Hematopoietic multipotent progenitor cell treated with erythropoietin and hydrocortisone succinate and interleukin-3 and kit ligand, for 8 days (in vitro differentiated cells): Measurements from ENCODE around the gene ALOXE3.
A peak's percentile ranks its signal among the peaks of the same experiment; 100 is the strongest.
"Not testable (repeated sequence)": the region's sequence is repeated elsewhere in the genome, so short reads cannot be mapped to it uniquely, and the experiment has no call there.

Experiments
- DNase-seq: peaks from one replicate; pipeline ENCODE4 v3.0.0-alpha.2; 2015

ALOXE3 gene

DNA sequence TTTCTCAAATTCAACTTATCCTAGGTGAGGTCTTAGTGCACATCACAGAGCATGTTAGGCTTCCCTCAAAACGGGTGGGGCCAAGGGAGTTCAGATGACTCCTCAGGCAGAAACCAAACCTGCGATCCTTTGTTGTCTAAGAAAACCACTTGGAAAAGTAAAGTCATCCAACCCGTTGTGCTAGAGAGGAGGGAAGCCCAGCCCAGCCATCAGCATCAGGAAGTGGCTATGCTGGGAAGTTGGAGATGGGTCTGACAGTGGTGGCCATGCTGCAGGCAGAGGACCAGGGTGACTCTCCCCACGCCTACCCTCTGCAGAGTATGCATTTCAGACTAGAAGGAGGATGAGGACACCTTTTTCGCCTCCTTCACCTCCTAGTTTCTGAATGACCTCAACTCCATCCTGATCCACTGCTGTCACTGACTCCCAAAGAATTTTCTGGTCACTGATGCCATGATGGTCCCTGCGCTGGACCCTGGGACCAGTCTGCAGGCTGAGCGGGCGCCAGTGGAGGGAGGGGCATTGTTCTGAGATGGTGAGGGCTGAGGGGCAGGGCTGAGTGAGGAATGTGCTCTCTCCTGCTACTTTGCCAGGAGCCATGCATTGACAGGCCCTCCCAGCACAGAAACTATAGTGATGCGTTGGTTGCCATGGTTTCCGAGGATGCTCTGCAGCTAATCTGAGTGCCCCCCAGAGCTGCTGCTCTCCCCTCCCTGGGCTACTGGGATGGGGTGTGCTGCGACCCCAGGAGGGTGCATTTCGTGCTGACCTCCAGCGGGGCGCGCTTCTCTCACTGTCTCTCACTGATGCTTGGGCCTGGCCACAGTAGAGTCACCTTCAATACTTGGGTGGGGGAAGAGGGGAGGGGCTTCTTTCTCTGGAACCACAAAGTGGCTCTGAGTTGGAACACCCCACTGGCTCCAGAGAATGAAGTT is 51.2 kb downstream of the ALOXE3 start:
- DNase-seq: no peak

DNA sequence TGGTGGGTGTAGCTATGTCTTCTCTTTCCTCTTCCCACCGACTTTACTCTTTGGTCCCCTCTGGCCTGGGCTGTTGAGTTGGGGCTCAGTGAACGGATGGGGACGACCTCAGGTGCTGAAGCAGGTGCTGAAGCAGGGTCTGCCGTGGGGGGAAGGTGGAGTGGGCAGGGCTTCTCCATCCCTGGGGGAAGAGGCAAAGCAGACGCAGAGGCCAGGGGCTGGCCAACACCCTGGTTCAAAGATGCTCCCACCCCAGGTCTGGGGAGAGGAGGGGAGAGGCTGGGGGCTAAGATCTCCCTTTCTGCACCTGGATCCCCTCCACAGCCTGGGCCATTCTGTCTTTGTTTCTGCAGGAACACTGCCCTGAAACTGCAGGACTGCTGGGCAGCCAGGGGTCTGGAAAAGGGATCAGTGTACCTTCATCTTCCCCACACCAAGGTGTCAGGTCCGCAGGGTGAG is 53.7 kb downstream of the ALOXE3 start:
- DNase-seq: no peak

DNA sequence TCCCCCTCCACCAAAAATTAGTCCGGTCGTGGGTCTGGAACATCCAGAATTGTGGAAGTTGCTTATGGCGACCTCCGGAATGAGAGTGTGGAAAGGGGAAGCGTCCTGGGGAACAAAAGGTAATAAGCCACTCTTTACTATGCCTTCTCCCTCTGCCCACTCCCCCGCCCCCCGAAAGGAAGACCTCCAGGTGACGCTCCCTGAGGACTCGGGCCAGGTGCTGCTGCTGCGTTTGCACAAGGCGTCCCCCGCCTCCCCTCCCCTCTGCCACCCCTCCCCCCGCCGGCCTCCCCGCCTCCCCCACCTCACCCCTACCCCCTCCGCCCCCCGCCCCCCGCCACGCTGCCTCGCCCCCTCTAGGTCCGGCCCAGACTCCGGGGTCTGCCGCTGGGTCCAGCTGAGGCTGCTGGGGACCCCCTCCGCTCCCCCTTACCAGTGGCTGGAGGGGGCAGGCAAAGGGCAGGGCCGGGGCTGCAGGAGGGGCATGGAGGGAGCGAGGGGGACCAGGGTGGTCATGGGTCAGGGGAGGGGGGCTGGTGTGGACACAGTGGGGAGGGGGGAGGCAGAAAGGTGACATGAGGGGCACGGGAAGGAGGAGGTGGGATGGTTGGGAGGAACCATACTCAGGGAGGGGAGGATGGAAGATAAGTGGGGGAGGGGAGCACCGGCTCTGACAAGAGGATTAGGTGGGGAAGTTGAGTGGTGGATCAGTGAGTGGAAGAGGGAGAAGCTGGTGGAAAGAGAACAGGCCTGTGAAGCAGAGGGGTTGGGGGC is 54.4 kb downstream of the ALOXE3 start:
- DNase-seq: peak; percentile 32

DNA sequence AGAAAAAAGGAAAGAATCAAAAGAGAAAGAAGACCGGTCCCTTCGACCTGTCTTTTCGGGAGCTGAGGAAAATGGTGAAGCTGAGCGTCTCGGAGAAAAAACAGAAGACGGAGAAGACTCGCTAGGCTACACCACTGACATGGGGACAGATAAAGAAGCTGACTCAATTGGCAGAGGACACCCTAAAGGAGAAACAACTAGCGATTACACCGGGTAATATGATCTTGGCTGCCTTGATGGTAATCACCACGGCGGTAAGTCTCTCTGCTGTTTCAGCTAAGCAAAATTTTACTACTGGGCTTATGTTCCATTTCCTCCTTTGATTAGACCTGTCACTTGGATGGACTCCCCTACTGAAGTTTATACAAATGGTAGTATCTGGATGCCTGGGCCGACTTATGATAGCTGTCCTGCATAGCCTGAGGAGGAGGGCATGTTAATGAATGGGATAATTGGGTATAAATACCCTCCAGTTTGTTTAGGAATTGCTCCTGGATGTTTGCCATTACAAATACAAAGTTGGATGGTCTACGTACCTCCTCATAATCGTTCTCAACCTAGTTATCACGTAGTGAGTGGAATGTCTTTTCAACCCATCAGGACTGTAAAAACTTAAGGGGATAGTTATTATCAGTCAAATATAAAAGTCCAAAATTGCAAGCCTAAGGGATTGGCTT is 55.4 kb downstream of the ALOXE3 start:
- DNase-seq: peak; percentile 81

DNA sequence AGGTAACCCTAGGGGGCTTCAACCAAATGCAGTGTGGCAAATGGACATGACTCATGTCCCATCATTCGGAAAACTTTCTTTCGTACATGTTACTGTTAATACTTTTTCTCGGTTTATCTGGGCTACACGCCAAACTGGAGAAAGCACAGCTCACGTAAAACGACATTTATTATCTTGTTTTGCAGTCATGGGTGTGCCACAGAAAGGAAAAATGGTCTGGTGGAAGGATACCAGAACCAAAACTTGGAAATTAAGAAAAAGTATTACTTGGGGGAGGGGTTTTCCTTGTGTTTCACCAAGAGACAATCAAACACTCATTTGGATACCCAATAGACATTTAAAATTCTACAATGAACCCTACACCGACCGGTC is 55.9 kb downstream of the ALOXE3 start:
- DNase-seq: peak; percentile 97

DNA sequence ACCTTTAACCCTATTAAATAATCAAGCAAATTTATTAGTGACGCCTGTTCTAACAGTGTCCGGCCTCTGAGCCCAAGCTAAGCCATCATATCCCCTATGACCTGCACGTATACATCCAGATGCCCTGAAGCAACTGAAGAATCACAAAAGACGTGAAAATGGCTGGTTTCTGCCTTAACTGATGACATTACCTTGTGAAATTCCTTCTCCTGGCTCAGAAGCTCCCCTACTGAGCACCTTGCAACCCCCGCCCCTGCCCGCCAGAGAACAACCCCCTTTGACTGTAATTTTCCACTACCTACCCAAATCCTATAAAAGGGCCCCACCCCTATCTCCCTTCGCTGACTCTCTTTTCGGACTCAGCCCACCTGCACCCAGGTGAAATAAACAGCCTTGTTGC is 56.5 kb downstream of the ALOXE3 start:
- not testable (repeated sequence) for DNase-seq

DNA sequence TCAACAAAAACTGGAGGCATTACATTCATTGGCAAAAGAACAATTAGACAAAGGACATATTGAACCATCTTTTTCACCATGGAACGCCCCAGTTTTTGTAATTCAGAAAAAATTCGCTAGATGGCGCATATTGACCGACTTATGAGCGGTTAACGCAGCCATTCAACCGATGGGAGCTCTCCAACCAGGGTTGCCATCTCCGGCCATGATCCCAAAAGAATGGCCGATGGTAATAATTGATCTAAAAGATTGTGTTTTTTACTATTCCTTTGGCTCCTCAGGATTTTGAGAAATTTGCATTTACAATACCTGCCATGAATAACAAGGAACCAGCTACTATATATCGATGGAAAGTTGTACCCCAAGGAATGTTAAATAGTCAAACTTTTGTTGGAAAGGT is 58.0 kb downstream of the ALOXE3 start:
- peak; percentile 91 for DNase-seq

DNA sequence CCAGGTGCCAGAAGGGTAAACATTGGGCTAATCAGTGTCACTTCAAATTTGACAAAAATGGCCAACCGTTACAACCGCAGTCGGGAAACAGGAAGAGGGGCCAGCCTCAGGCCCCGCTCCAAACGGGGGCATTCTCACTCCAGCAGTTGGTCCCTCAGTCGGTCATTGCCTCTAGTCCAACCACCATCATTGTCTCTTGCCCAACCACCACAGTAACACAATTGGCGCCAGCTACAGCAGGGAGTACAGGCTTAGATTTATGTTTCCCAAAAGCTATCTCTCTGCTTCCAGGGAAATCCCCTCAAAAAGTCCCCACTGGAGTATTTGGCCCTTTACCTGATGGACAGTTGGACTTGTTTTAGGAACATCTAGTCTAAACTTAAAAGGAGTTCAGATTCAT is 59.2 kb downstream of the ALOXE3 start:
- no peak for DNase-seq

DNA sequence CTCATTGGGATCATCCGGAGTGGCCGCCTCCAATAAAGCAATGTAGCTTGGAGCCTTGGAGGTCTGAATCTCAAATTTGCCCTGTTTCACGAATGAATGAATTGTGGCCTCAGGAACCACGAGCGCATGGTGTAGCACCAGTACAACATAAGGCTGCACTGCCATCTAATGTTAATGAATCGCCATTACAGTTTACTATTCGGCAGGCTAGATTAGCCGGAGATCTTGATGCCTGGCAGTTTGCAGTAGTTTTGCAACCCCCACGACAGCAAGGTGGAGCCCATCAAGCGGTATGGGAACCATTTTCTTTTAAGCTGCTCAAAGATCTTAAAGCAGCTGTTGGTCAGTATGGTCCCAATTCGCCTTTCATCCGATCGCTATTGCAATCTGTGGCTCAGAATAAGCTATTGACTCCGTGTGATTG is 60.6 kb downstream of the ALOXE3 start:
- peak; percentile 90 for DNase-seq

DNA sequence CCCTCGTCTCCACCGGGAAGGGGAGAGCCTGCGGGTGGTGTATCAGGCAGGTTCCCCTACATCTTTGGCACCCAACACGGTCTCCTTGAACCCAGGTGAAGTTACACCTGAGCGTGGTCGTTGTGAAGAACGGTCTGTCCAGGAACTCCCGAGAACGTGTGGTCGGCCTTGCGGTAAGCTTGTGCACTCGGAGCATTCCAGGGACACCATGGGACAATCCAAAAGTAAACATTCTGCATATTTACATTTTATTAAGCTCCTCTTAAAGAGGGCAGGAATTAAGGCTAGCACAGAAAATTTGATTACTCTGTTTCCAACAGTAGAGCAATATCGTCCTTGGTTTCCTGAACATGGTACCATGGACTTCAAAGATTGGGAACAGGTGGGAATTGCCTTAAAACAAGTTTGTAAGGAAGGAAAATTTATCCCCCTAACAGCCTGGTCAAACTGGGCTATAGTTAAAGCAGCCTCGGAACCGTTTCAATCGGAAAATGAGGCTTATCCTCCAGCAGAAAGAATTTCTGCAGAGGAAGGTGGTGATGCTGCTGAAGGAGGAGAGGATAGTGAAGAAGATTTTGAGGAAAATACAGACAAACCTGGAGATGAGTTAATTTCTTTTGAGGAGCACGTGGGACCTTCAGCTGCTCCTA is 61.2 kb downstream of the ALOXE3 start:
- no peak for DNase-seq

DNA sequence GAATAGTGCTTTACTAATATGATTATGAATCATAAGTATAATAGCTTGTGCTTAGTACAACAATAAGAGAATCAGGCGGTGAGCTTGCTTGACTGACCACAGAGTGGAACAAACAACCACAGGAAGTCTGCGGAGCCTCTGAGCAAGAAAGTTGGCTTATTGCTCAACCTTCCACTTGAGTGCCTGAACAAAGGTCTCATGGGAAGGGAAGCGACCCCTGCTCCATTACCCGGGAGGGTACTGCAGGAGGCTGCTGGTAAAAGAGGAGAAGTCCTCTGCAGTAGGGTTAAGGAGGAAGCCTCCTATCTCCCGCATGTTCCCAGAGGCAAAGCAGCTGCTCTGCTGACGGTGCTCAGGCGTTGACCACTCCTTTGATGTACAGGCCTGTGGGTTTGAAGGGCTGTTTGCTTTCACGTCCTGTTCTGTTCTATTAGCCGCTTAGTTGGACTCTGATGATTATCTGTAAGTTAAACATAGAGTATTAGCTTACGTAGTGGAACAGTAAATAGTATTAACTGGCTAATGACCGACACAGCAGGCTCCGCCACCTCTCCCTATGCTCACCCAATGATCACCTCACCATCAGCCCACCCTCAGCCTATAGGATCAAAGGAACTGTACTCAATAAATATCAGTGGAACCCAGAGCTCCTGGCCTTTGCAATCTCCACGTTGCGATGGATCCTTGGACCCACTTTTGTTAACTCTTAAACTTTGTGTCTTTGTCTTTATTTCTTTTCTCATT is 61.9 kb downstream of the ALOXE3 start:
- DNase-seq: peak; percentile 42

DNA sequence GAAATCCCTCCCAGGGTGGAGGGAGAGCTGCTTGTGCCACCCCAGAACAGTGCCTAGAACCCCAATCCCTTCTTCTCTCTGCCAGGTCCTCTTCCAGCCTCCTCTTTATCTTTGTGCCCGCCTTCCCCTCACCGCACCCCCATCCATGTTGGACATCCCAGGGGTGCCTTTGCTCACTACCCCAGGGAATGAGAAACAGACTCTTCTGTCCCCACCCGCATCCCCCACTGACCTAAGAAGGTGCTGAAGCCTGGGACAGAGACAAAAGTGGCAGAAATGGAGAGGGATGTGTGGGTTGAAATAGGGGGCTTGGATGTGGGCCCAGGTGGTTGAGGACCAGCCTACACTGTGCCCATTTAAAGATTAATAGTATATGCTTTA is 62.5 kb downstream of the ALOXE3 start:
- DNase-seq: no peak

DNA sequence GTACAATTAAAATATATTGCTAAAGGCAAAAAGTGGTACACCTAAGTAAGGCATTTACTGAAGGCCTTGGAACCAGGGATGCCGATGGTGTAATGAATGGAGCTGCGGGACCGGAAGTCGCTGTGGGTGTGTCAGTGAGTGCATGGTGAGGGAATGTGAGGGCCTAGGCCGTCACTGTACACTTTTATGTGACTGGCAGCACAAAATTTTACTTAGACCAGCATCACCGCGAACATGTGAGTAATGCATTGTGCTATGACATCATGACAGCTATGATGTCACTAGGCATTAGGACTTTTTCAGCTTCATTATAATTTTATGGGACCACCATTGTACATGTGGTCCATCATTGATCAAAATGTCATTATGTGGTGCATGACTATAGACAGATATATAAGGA is 64.7 kb downstream of the ALOXE3 start:
- DNase-seq: no peak

DNA sequence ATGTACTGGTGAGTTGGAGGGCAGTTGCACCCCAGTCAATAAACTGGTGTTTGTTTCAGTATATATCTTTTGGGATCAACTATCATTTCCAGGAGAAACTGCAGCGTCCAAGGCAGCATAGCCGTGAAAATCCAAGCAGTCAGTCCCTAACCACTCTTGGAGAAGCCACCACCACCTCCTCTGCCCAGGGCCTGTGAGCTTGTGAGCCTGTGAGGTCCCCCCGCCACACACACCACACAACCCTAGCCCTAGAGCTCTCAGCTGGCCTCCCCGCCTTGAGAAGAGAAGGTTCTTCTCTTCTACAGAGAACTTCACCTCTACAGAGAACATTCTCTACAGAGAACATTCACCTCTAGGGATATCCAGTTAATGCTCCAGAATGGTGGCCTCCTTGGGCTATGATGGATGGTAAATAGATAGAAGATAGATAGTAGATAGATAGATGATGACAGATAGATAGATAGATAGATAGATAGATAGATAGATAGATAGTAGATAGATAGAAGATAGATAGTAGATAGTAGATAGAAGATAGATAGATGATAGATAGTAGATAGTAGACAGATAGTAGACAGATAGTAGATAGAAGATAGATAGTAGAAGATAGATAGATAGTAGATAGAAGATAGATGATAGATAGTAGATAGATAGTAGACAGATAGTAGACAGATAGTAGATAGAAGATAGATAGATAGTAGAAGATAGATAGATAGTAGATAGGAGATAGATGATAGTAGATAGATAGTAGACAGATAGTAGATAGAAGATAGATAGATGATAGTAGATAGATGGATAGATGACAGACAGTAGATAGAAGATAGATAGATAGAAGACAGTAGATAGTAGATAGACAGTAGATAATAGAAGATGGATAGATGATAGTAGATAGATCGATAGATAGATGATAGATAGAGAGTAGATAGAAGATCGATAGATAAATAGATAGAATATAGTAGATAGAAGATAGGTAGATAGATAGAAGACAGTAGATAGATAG is 65.8 kb downstream of the ALOXE3 start:
- DNase-seq: no peak

DNA sequence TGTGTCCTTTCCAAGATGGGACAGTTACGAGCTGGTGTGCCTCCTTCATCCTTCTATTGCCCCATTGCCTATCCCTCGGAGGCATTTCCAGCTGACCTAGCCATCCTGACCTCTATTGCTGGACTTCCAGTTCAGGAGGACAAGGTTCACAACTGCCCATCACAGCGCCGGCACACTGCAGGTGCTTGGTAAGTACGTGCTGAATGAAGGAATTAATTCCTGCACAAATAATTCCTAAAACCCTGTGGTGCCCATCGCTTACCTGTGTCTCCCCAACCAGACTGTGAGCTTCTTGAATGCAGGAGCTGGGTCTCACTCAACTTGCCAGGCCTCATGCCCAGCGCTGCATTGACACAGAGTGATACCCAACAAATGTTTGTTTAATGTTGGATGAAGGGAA is 66.5 kb downstream of the ALOXE3 start:
- no peak for DNase-seq

DNA sequence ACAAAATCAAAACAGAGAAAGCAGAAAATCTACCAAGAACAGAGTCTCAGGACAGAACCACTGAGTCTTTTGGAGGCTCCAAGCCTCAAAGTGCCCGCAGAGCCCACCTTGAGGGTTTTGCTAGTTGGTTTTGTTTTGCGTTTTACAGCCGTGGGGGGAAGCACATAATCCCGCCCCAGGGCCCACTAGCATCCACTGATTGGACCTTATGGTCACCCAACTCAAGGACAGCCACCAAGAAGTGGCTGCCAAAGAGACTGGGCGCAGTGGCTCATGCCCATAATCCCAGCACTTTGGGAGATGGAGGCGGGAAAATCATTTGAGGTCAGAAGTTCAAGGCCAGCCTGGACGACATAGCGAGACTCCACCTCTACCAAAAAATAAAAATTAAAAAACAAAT is 69.6 kb downstream of the ALOXE3 start:
- no peak for DNase-seq

DNA sequence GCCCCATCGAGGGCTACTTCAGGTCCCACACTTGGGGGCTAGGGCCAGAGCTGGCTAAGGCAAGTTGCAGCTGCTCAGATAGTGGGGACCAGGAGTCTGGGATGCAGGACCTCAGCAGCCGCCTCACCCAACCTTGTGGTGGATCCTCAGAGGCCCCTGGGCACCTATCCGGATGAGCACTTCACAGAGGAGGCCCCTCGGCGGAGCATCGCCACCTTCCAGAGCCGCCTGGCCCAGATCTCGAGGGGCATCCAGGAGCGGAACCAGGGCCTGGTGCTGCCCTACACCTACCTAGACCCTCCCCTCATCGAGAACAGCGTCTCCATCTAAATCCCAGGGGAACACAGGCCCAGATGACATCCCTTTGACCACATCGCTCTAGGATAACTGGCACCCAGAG is 70.1 kb downstream of the ALOXE3 start:
- no peak for DNase-seq

DNA sequence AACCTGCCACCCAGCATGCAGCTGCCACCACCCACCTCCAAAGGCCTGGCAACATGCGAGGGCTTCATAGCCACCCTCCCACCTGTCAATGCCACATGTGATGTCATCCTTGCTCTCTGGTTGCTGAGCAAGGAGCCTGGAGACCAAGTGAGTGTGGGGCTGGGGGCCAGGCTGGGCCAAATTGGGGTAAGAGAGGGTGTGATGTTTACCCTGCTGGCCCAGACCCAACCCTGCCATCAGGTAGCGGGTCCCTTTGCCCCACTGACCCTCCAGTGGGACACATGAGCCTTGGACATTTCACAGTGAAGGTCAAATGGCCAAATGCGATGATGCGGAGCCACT is 70.6 kb downstream of the ALOXE3 start:
- no peak for DNase-seq

DNA sequence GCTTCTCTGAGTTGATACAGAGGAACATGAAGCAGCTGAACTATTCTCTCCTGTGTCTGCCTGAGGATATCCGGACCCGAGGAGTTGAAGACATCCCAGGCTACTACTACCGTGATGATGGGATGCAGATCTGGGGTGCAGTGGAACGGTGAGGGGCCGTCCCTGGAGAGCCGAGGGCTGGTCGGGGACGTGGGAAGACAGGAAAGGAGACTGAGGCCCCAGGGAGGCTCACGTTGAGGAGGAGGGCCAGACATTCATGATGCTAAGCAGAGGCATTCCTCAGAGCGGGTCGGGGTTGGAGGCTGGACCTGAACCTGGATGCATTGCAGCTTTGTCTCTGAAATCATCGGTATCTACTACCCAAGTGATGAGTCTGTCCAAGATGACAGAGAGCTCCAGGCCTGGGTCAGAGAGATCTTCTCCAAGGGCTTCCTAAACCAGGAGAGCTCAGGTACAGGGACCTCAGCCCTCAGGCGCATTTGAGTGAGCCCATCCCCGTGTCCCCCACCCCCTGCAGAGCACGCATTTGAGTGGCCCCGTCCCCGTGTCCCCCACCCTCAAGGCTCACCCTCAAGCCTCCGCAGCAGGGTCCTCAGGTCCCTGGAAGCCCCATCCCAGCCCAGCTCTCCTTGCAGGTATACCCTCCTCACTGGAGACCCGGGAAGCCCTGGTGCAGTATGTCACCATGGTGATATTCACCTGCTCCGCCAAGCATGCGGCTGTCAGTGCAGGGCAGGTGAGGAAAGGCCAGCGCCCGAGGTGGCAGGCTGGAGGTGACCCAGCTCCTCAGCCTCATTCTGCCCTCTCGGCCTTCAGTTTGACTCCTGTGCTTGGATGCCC is 71.2 kb downstream of the ALOXE3 start:
- DNase-seq: no peak

DNA sequence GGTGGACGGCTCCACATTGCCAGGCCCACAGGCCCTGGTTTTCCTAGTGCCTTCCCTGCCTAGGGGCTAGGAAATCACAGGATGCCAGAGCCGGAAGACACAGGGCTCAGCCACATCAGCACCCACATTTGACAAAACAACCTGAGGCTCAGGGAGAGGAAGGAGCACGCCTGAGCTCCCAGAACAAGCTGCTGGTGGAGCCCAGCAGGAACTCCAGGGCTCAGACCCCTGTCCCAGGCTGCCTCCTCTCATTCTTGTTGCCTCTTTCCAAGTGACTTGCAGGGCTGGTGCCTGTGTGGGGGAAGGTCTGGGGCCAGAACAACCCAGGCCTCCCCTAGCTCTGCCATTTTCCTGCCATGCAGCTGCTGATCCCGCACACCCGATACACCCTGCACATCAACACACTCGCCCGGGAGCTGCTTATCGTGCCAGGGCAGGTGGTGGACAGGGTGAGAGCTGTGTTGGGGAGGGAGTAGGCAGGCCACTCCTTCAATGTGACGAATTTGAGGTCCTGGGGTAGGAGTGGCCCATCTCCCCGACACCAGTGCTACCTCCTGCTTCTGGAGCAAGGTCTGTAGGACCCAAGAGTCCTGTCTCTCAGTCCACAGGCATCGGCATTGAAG is 71.9 kb downstream of the ALOXE3 start:
- peak; percentile 68 for DNase-seq
